HG03060 (cell line): Measurements from ENCODE around the gene NBPF26.
"Not testable (repeated sequence)": the region's sequence is repeated elsewhere in the genome, so short reads cannot be mapped to it uniquely, and the experiment has no call there.

Source experiments
- ATAC-seq: cut with Tn5 transposase; IDR thresholded peaks from one replicate; pipeline ENCODE4 v1.9.1; 2021; ENCODE audit warnings: low read depth, moderate number of reproducible peaks; ENCODE audit not compliant: unreplicated experiment

The NBPF26 gene

GRCh38 chr1:120723715-120724402, at the start of gene NBPF26:
TSS of gene NBPF26 (plus strand) at chr1:120723945.
- ATAC-seq = not testable (repeated sequence)

GRCh38 chr1:120680106-120680819, 43.5 kb upstream of the NBPF26 start:
- ATAC-seq = not testable (repeated sequence)

GRCh38 chr1:120680938-120681337, 42.8 kb upstream of the NBPF26 start:
- not testable (repeated sequence) for ATAC-seq

- ATAC-seq = not testable (repeated sequence)
These were observed 39.3 kb upstream of the NBPF26 start for GRCh38 chr1:120684397-120684796.

GRCh38 chr1:120685622-120686021, 38.1 kb upstream of the NBPF26 start:
- not testable (repeated sequence) for ATAC-seq

- not testable (repeated sequence) for ATAC-seq
These were observed 36.5 kb upstream of the NBPF26 start for GRCh38 chr1:120687250-120687649.

- not testable (repeated sequence) for ATAC-seq
These were observed 22.8 kb upstream of the NBPF26 start for GRCh38 chr1:120700807-120701562.

- not testable (repeated sequence) for ATAC-seq
These were observed 409 bp upstream of the NBPF26 start for GRCh38 chr1:120723358-120723714.

- ATAC-seq = not testable (repeated sequence)
These were observed 762 bp downstream of the NBPF26 start for GRCh38 chr1:120724507-120724906.

GRCh38 chr1:120728811-120729210, 5.1 kb downstream of the NBPF26 start:
- not testable (repeated sequence) for ATAC-seq

GRCh38 chr1:120769090-120769489, 45.3 kb downstream of the NBPF26 start:
- not testable (repeated sequence) for ATAC-seq

GRCh38 chr1:120805452-120805851, 81.7 kb downstream of the NBPF26 start:
- ATAC-seq = not testable (repeated sequence)

- ATAC-seq = not testable (repeated sequence)
These were observed 88.1 kb downstream of the NBPF26 start for GRCh38 chr1:120811822-120812221.

- not testable (repeated sequence) for ATAC-seq
These were observed 101.3 kb downstream of the NBPF26 start for GRCh38 chr1:120825051-120825450.

- not testable (repeated sequence) for ATAC-seq
These were observed 102.9 kb downstream of the NBPF26 start for GRCh38 chr1:120826623-120827022.

- not testable (repeated sequence) for ATAC-seq
These were observed 120.6 kb downstream of the NBPF26 start for GRCh38 chr1:120844186-120844944.

- ATAC-seq = not testable (repeated sequence)
These were observed 121.2 kb downstream of the NBPF26 start for GRCh38 chr1:120844945-120845330.

GRCh38 chr1:120849400-120850286, 125.9 kb downstream of the NBPF26 start:
- not testable (repeated sequence) for ATAC-seq

GRCh38 chr1:120850287-120850536, 126.5 kb downstream of the NBPF26 start:
- ATAC-seq = not testable (repeated sequence)
